IPS-15b (cell line): ENCODE measurements around the gene EPSTI1.
"Not testable (repeated sequence)": the region's sequence is repeated elsewhere in the genome, so short reads cannot be mapped to it uniquely, and the experiment has no call there.

Experiments
- H3K27me3 ChIP-seq: one replicate; pipeline ENCODE4 v1.6.1; 2013; ENCODE audit warnings: low read length; ENCODE audit not compliant: control insufficient read depth, insufficient read depth
- H3K36me3 ChIP-seq: one replicate; pipeline ENCODE4 v1.6.1; 2013; ENCODE audit warnings: low read length; ENCODE audit not compliant: control insufficient read depth, insufficient read depth
- H3K4me1 ChIP-seq: one replicate; pipeline ENCODE4 v1.6.1; 2013; ENCODE audit warnings: mild to moderate bottlenecking, low read length; ENCODE audit not compliant: control insufficient read depth, insufficient read depth
- H3K4me3 ChIP-seq: one replicate; pipeline ENCODE4 v1.5.1; 2013; ENCODE audit warnings: low read depth, low read length
- H3K9ac ChIP-seq: one replicate; pipeline ENCODE4 v1.6.1; 2013; ENCODE audit warnings: low read depth, mild to moderate bottlenecking, low read length
- H3K9me3 ChIP-seq: one replicate; pipeline ENCODE4 v1.6.1; 2013; ENCODE audit warnings: mild to moderate bottlenecking, low read length; ENCODE audit not compliant: control insufficient read depth, insufficient read depth

The EPSTI1 gene

GRCh38 chr13:43003010-43003409 lies 11.0 kb upstream of the EPSTI1 start:
- Histone ChIP-seq H3K9me3 (no peaks in the 10 kb centered on the region), H3K9ac (no peak overlapping the region)

DNA sequence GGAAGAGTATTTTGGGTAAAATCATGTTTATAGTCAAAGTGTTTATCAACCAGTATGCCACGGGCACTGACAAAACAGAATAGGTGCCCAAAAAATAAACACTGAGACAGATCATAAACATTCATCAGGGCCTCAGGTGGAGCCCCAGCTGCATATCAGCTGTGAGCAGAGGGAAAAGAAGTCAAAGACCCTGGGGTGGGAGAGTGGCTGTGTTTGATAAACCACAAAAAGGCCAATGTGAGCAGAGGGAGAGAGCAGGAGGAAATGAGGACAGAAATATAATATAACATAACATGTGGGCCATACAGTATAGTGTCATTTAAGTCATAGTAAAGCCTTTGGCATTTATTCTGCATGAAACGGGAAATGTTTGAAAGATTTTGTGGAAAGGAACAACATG lies 10.0 kb upstream of the EPSTI1 start:
- H3K27me3 ChIP-seq: no peaks in the 10 kb centered on the region
- no peaks in the 10 kb centered on the region for H3K9me3 ChIP-seq
- no peak overlapping the region for H3K4me3 ChIP-seq
- no peaks in the 10 kb centered on the region for H3K36me3 ChIP-seq
- peaks cover 5% of the 10 kb centered on the region for H3K4me1 ChIP-seq
- no peak overlapping the region for H3K9ac ChIP-seq

More at GRCh38 chr13:43003010-43003409, 11.0 kb upstream of the EPSTI1 start:
- Histone ChIP-seq H3K4me3 (no peak overlapping the region), H3K4me1 (peaks cover 6% of the 10 kb centered on the region), H3K36me3 (no peaks in the 10 kb centered on the region), H3K27me3 (no peaks in the 10 kb centered on the region)

GRCh38 chr13:43000676-43001075 lies 8.6 kb upstream of the EPSTI1 start:
- H3K9ac ChIP-seq: no peak overlapping the region
- no peak overlapping the region for H3K4me3 ChIP-seq
- no peaks in the 10 kb centered on the region for H3K36me3 ChIP-seq
- H3K4me1 ChIP-seq: peaks cover 1% of the 10 kb centered on the region
- H3K27me3 ChIP-seq: no peaks in the 10 kb centered on the region
- no peaks in the 10 kb centered on the region for H3K9me3 ChIP-seq

GRCh38 chr13:42999491-42999890 lies 7.5 kb upstream of the EPSTI1 start:
- H3K9ac ChIP-seq: no peak overlapping the region
- no peaks in the 10 kb centered on the region for H3K4me1 ChIP-seq
- no peaks in the 10 kb centered on the region for H3K36me3 ChIP-seq
- H3K27me3 ChIP-seq: no peaks in the 10 kb centered on the region
- H3K4me3 ChIP-seq: no peak overlapping the region
- no peaks in the 10 kb centered on the region for H3K9me3 ChIP-seq

GRCh38 chr13:42997381-42997780 lies 5.3 kb upstream of the EPSTI1 start:
- H3K36me3 ChIP-seq: no peaks in the 10 kb centered on the region
- no peak overlapping the region for H3K4me3 ChIP-seq
- no peaks in the 10 kb centered on the region for H3K9me3 ChIP-seq
- no peaks in the 10 kb centered on the region for H3K4me1 ChIP-seq
- peaks cover 11% of the 10 kb centered on the region for H3K27me3 ChIP-seq
- H3K9ac ChIP-seq: no peak overlapping the region

DNA sequence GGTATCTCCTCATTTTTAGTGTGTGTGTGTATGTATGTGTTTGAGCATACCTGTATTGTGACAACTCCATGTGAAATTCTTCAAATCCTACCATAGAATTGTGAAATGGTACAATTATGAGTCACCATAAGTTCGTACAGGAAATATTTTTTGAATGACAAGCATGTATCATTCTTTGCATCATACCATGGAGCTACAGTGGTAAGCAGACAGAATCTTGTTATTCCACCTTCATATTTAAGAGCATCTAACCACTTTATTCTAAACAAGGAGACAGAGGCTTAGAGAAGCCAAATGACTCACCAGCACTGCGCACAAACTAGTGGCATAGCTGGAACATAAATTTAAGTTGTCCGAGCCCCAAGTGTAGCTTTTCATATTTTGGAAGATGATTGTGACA lies 4.5 kb upstream of the EPSTI1 start:
- Histone ChIP-seq H3K27me3 (peaks cover 17% of the 10 kb centered on the region), H3K9me3 (no peaks in the 10 kb centered on the region), H3K4me1 (no peaks in the 10 kb centered on the region), H3K4me3 (no peak overlapping the region), H3K36me3 (no peaks in the 10 kb centered on the region), H3K9ac (no peak overlapping the region)

- Histone ChIP-seq H3K9me3 (no peaks in the 10 kb centered on the region), H3K9ac (no peak overlapping the region), H3K4me3 (no peak overlapping the region), H3K36me3 (no peaks in the 10 kb centered on the region), H3K27me3 (peaks cover 24% of the 10 kb centered on the region), H3K4me1 (no peaks in the 10 kb centered on the region)
Measured at GRCh38 chr13:42994878-42995277, 2.8 kb upstream of the EPSTI1 start.

DNA sequence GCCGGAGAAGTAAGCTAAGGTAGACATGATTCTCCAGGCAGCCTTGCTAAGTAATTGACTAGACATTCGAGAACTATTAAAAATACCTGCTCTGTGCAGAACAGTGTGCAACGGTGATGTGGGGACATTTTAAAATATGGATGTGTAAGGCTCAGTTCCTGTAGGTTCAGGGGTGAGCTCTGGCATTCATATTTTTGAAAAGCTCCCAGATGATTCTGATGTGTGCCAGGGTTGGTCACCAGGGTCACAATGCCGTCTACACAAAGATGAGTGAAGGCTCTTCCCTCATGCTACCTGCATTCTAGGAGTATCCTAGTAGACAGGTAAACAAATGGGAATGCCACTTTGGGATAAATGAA lies 702 bp upstream of the EPSTI1 start:
- H3K27me3 ChIP-seq: peaks cover 24% of the 10 kb centered on the region
- no peaks in the 10 kb centered on the region for H3K4me1 ChIP-seq
- no peaks in the 10 kb centered on the region for H3K9me3 ChIP-seq
- H3K4me3 ChIP-seq: no peak overlapping the region
- no peak overlapping the region for H3K9ac ChIP-seq
- H3K36me3 ChIP-seq: no peaks in the 10 kb centered on the region

DNA sequence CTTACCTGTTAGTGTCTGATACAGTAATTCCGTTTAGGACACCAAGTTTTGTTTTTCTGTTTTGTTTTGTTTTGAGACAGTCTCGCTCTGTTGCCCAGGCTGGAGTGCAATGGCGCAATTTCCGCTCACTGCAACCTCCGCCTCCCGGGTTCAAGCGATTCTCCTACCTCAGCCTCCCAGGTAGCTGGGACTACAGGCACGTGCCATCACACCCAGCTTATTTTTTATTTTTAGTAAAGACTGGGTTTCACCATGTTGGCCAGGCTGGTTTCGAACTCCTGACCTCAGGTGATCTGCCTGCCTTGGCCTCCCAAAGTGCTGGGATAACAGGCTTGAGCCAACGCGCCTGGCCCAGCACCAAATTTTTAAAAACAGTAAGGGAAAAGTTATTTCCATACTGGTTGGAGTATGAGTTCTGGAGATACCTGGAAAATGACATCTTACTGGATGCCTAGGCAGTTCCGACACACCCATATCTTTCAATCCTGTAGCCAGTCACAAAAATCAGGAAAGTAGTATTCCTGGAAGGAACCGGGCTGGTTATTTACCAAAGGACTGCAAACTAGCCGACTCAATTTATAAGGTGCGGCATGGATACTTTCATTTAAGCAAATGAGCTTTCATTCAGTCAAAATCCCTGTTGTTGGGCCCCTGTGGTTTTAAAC lies 676 bp downstream of the EPSTI1 start:
- not testable (repeated sequence) for H3K36me3 ChIP-seq, H3K4me1 ChIP-seq, H3K9me3 ChIP-seq, H3K9ac ChIP-seq
- peak overlapping the region; percentile 59 for H3K4me3 ChIP-seq
- H3K27me3 ChIP-seq: peaks cover 24% of the 10 kb centered on the region

DNA sequence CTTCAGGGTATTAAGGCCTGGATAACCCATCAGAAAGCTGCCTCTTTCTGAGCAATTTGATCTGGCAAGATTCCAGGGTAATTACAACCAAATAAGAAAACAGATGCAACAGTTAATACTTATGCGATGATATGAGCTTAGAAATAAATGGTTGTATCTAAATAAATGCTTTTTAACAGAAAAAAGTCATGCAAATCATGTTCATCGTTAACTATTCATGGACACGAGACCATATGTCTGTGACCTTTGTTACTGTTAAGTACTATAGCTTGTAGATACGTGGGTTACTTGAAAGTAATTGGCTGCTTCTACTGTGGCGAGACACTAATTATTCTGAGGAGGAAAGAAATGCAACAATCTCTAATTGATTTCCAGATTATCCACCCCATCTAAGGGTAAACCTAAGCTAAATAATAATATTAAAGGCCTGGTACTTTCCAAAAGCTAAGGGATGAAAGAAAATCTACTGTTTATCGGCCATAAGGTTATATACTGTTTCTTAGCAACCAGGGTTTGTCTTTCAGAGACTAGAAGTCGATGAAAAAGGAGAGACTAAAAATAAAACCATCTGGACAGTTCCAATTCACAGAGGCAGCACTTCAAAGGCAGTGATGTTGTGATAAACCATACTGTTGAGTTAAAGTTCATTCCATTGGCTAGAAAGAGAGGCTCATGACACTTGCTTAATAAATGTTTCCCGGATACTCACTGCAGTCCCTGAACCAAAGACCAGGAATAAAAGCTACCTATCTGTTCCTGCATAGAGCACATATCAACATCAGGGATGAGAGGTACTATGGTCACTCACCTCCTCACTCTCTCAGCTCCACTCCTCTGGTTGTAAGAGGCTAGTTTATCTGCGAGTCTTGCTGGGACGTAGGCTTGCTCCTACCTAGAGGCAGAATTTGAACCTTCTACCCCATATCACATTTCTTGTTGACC lies 1.5 kb downstream of the EPSTI1 start:
- Histone ChIP-seq H3K9ac (no peak overlapping the region), H3K4me3 (no peak overlapping the region), H3K36me3 (no peaks in the 10 kb centered on the region), H3K27me3 (peaks cover 24% of the 10 kb centered on the region), H3K9me3 (no peaks in the 10 kb centered on the region), H3K4me1 (no peaks in the 10 kb centered on the region)

GRCh38 chr13:42986176-42986574 lies 5.9 kb downstream of the EPSTI1 start:
- no peak overlapping the region for H3K9ac ChIP-seq
- H3K27me3 ChIP-seq: peaks cover 5% of the 10 kb centered on the region
- H3K9me3 ChIP-seq: no peaks in the 10 kb centered on the region
- H3K4me1 ChIP-seq: peaks cover 5% of the 10 kb centered on the region
- no peak overlapping the region for H3K4me3 ChIP-seq
- H3K36me3 ChIP-seq: no peaks in the 10 kb centered on the region
